Endothelial cell of umbilical vein (primary cell): Measurements from ENCODE around the gene CDC40. TPM values are rescaled to one million over a fixed set of nuclear protein-coding genes. Genes with fewer than 3 reads are reported as not detected.

Experiments
- BruUV-seq: library from RNA; stranded (reverse); fragments of 400-500 nt; replicated peaks from 2 replicates; lab custom pipeline; 2021; lab: Mats Ljungman, UMichigan
- CTCF ChIA-PET: fragments of 300-600, 350-600 bp; sonication (Branson Sonifier 250); formaldehyde crosslinking; loops from one replicate; lab custom pipeline; 2021; ENCODE audit warnings: antibody characterized with exemption, inconsistent platforms; lab: Charles Lee
- POLR2A ChIA-PET: fragments of 300-600, 350-600 bp; sonication (Branson Sonifier 250); formaldehyde crosslinking; loops from one replicate; lab custom pipeline; 2021; ENCODE audit warnings: antibody characterized with exemption, inconsistent platforms; lab: Charles Lee
- DNase-seq: peaks from one replicate; pipeline ENCODE4 v3.0.0-alpha.2; 2011; ENCODE audit warnings: low read depth, low spot score
- FAIRE-seq: peaks from 2 replicates; lab custom pipeline; 2011; peaks lifted over from hg19 to GRCh38; lab: Jason Lieb, UNC
- H2AFZ ChIP-seq: 2 replicates; pipeline ENCODE4 v1.6.0; 2012; ENCODE audit warnings: low read depth, low read length, control low read depth, inconsistent platforms
- H3K27ac ChIP-seq: 2 replicates; pipeline ENCODE4 v1.5.1; 2011; ENCODE audit warnings: low read depth, mild to moderate bottlenecking, control low read depth, low read length, moderate library complexity; ENCODE audit not compliant: insufficient read depth
- H3K27me3 ChIP-seq, 2 experiments: 2 replicates each; pipeline versions ENCODE4 v1.6.0 to v1.6.1; 2011; ENCODE audit warnings: low read length in 2 of 2, mixed read lengths in 1 of 2; ENCODE audit not compliant: control insufficient read depth in 2 of 2, insufficient read depth in 2 of 2
- H3K36me3 ChIP-seq, 2 experiments: 2 replicates in 1 of 2; 3 replicates in 1 of 2; pipeline ENCODE4 v1.5.1; 2011; ENCODE audit warnings: low read length in 2 of 2, mild to moderate bottlenecking in 1 of 2, moderate library complexity in 1 of 2; ENCODE audit not compliant: control insufficient read depth in 2 of 2, insufficient read depth in 2 of 2; ENCODE audit errors: extremely low read depth in 1 of 2
- H3K4me1 ChIP-seq: 3 replicates; pipeline ENCODE4 v1.5.1; 2011; ENCODE audit warnings: mild to moderate bottlenecking, low read length; ENCODE audit not compliant: control insufficient read depth, insufficient read depth; ENCODE audit errors: extremely low read depth
- H3K4me2 ChIP-seq: 2 replicates; pipeline ENCODE4 v1.6.1; 2011; ENCODE audit warnings: low read length, control low read depth, mixed read lengths; ENCODE audit not compliant: insufficient read depth
- H3K4me3 ChIP-seq, 3 experiments: fragments of 200-600 bp in 1 of 3; sonication (generic), shearing (Covaris generic) in 1 of 3; replicated peaks in 1 of 3; 2 replicates each; pipeline ENCODE4 v1.5.1; 2011 to 2016; ENCODE audit warnings: control low read depth in 3 of 3, low read length in 3 of 3, mild to moderate bottlenecking in 2 of 3, inconsistent platforms in 1 of 3, low read depth in 1 of 3, moderate library complexity in 1 of 3; ENCODE audit not compliant: insufficient read depth in 1 of 3
- H3K79me2 ChIP-seq: 2 replicates; pipeline ENCODE4 v1.6.0; 2012; ENCODE audit warnings: low read length, inconsistent platforms; ENCODE audit not compliant: control insufficient read depth, insufficient read depth
- H3K9ac ChIP-seq: replicated peaks from 2 replicates; pipeline ENCODE3; 2011; ENCODE audit warnings: low read length, control low read depth; ENCODE audit not compliant: insufficient read depth; ENCODE audit errors: extremely low read depth
- H3K9me1 ChIP-seq: replicated peaks from 3 replicates; pipeline ENCODE4 v1.6.0; 2011; ENCODE audit warnings: mild to moderate bottlenecking, low read length; ENCODE audit not compliant: control insufficient read depth, insufficient read depth; ENCODE audit errors: extremely low read depth
- H3K9me3 ChIP-seq: replicated peaks from 2 replicates; pipeline ENCODE4 v1.5.1; 2012; ENCODE audit warnings: low read length, inconsistent platforms; ENCODE audit not compliant: control insufficient read depth, insufficient read depth
- H4K20me1 ChIP-seq: replicated peaks from 2 replicates; pipeline ENCODE3; 2011; ENCODE audit warnings: mild to moderate bottlenecking, low read length; ENCODE audit not compliant: control insufficient read depth, insufficient read depth; ENCODE audit errors: extremely low read depth
- EZH2 ChIP-seq: IDR thresholded peaks from 2 replicates; pipeline ENCODE4 v1.6.1; 2012; ENCODE audit warnings: borderline replicate concordance, low read depth, mild to moderate bottlenecking, moderate library complexity, low read length, inconsistent platforms; ENCODE audit not compliant: severe bottlenecking
- FOS ChIP-seq: IDR thresholded peaks from 2 replicates; pipeline ENCODE4 v1.6.1; 2011; ENCODE audit warnings: mild to moderate bottlenecking, low read length, moderate library complexity, borderline replicate concordance; ENCODE audit not compliant: insufficient read depth
- GATA2 ChIP-seq: IDR thresholded peaks from 2 replicates; pipeline ENCODE4 v1.7.0; 2011; ENCODE audit warnings: low read depth, mild to moderate bottlenecking, moderate library complexity, mixed read lengths, low read length; ENCODE audit not compliant: insufficient read length, insufficient read depth
- JUN ChIP-seq: IDR thresholded peaks from 2 replicates; pipeline ENCODE4 v1.6.1; 2011; ENCODE audit warnings: borderline replicate concordance, low read depth; ENCODE audit not compliant: insufficient read length, insufficient read depth
- MAX ChIP-seq: IDR thresholded peaks from 2 replicates; pipeline ENCODE4 v1.6.1; 2011; ENCODE audit not compliant: insufficient read depth, insufficient read length
- MYC ChIP-seq: IDR thresholded peaks from one replicate; pipeline ENCODE4 v1.6.1; 2011; ENCODE audit warnings: mild to moderate bottlenecking, low read depth, low read length
- POLR2A ChIP-seq: IDR thresholded peaks from 2 replicates; pipeline ENCODE4 v1.6.1; 2012; ENCODE audit warnings: low read depth, mild to moderate bottlenecking, control low read depth, low read length
- POLR2AphosphoS5 ChIP-seq: IDR thresholded peaks from 2 replicates; pipeline ENCODE4 v1.6.1; 2012; ENCODE audit warnings: low read depth, mild to moderate bottlenecking, control low read depth, low read length, moderate library complexity; ENCODE audit not compliant: insufficient read depth
- dilution Hi-C: fragments of 300-500 bp; cut with MboI; formaldehyde crosslinking; loops from one replicate; pipeline ENCODE4 v1.15.0; 2019; ENCODE audit warnings: low sequenced_read_pairs; ENCODE audit not compliant: extremely low pct_ligation_motif_present
- intact Hi-C: fragments of 100-400 bp; cut with micrococcal nuclease; formaldehyde crosslinking; loops from one replicate; pipeline ENCODE4 v1.10.0; 2022
- polyA plus RNA-seq, 4 experiments: library from polyadenylated mRNA; depleted of rRNA in 3 of 4; stranded (reverse) in 3 of 4; unstranded in 1 of 4; fragments of >200 nt; gene quantifications; 2 replicates each; pipeline versions ENCODE4 v1.2.1 to v1.2.3, GENCODE V29; 2011 to 2012; ENCODE audit warnings: missing spikeins in 1 of 4
- total RNA-seq: library from RNA; stranded (reverse); gene quantifications from 2 replicates; pipeline ENCODE4 v1.2.3, GENCODE V29; 2021
- TF ChIP-seq, protein P1 (sequence below), 2 donors: IDR thresholded peaks; 1 replicate in 1 of 2; 2 replicates in 1 of 2; pipeline ENCODE4 v1.5.1; 2011; ENCODE audit warnings: low read length in 2 of 2, mild to moderate bottlenecking in 2 of 2, moderate library complexity in 2 of 2, control low read depth in 1 of 2, inconsistent platforms in 1 of 2, low read depth in 1 of 2; ENCODE audit not compliant: insufficient read depth in 1 of 2; ENCODE audit errors: extremely low read depth in 1 of 2

Gene CDC40
- total and polyA plus RNA-seq, 2 donors (not counting 3 experiments of a cell fraction or from before 2014, with no cell fraction given): 7.2 to 18.5 TPM

GRCh38 chr6:110173506-110174132 lies 6.6 kb upstream of the CDC40 start:
- no peak overlapping the region for H3K27ac ChIP-seq
- H4K20me1 ChIP-seq: peaks cover 16% of the 10 kb centered on the region
- no peak overlapping the region for H3K4me3 ChIP-seq
- no peak overlapping the region for H3K4me2 ChIP-seq
- TF ChIP-seq, protein P1, sequence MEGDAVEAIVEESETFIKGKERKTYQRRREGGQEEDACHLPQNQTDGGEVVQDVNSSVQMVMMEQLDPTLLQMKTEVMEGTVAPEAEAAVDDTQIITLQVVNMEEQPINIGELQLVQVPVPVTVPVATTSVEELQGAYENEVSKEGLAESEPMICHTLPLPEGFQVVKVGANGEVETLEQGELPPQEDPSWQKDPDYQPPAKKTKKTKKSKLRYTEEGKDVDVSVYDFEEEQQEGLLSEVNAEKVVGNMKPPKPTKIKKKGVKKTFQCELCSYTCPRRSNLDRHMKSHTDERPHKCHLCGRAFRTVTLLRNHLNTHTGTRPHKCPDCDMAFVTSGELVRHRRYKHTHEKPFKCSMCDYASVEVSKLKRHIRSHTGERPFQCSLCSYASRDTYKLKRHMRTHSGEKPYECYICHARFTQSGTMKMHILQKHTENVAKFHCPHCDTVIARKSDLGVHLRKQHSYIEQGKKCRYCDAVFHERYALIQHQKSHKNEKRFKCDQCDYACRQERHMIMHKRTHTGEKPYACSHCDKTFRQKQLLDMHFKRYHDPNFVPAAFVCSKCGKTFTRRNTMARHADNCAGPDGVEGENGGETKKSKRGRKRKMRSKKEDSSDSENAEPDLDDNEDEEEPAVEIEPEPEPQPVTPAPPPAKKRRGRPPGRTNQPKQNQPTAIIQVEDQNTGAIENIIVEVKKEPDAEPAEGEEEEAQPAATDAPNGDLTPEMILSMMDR (IDR thresholded peaks at IDR 0.05; ENCODE audit: extremely low read depth in 1 of 2, insufficient read depth in 1 of 2, low read depth in 1 of 2, low read length in 2 of 2): no peak
- TF ChIP-seq POLR2AphosphoS5 (no peak), FOS (no peak), JUN (no peak), EZH2 (no peak), GATA2 (no peak), MYC (no peak), MAX (no peak), POLR2A (no peak)
- FAIRE-seq (no peak), DNase-seq (no peak)
- H3K4me1 ChIP-seq: peaks cover 7% of the 10 kb centered on the region
- BruUV-seq: no TSS peak
- dilution Hi-C loops (no loop called here), intact Hi-C loops (no loop called here)
- H3K9ac ChIP-seq: no peak overlapping the region
- no peaks in the 10 kb centered on the region for H3K36me3 ChIP-seq
- H2AFZ ChIP-seq: no peak overlapping the region
- CTCF ChIA-PET: no interaction called here
- H3K27me3 ChIP-seq: no peaks in the 10 kb centered on the region
- no peaks in the 10 kb centered on the region for H3K9me1 ChIP-seq
- H3K79me2 ChIP-seq: peaks cover 30% of the 10 kb centered on the region
- no peaks in the 10 kb centered on the region for H3K9me3 ChIP-seq
- POLR2A ChIA-PET: no interaction called here
